Keratinocyte (primary cell): ENCODE data around the gene CDH1.

Experiments
- CTCF ChIP-seq, 3 experiments: IDR thresholded peaks in 1 of 3; conservative IDR thresholded peaks in 1 of 3; optimal IDR thresholded peaks in 1 of 3; 2 replicates in 2 of 3; 3 replicates in 1 of 3; pipeline versions ENCODE3 to v1.5.1; 2011; ENCODE audit warnings: low read length in 3 of 3, mild to moderate bottlenecking in 3 of 3, moderate library complexity in 2 of 3, control low read depth in 1 of 3, inconsistent platforms in 1 of 3; ENCODE audit not compliant: insufficient read depth in 2 of 3; ENCODE audit errors: extremely low read depth in 1 of 3
- EZH2 ChIP-seq: IDR thresholded peaks from one replicate; pipeline ENCODE4 v1.6.1; 2012; ENCODE audit warnings: inconsistent platforms, mild to moderate bottlenecking, low read length, moderate library complexity

DNA sequence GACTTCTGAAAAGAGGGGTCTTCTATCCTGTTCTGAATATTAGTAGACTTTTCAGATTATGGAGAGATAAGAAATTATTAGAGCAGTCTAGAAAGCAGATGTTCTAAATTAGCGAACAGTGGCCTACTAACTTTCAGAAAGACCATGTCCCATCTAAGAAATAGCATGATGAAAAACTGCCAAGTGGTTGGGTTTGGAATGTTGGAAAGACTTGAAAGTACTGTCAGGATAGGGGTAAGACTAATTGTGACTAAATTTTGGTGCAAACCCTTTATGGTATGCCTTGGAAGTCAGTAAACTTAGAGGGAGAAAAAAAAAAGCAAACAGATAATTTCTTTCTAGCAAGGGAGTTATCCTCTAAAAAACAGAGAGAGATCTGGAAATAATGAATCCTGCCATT, 147.3 kb downstream of the CDH1 start:
- TF ChIP-seq CTCF (optimal IDR thresholded peaks at IDR 0.05 in 1 of 3, IDR thresholded peaks at IDR 0.05 in 1 of 3, conservative IDR thresholded peaks at IDR 0.05 in 1 of 3; ENCODE audit: extremely low read depth in 1 of 3, insufficient read depth in 2 of 3, low read length in 3 of 3) = no peak
- TF ChIP-seq EZH2 = no peak
